Measurements from ENCODE around the gene TEKT2.

Gene TEKT2

DNA sequence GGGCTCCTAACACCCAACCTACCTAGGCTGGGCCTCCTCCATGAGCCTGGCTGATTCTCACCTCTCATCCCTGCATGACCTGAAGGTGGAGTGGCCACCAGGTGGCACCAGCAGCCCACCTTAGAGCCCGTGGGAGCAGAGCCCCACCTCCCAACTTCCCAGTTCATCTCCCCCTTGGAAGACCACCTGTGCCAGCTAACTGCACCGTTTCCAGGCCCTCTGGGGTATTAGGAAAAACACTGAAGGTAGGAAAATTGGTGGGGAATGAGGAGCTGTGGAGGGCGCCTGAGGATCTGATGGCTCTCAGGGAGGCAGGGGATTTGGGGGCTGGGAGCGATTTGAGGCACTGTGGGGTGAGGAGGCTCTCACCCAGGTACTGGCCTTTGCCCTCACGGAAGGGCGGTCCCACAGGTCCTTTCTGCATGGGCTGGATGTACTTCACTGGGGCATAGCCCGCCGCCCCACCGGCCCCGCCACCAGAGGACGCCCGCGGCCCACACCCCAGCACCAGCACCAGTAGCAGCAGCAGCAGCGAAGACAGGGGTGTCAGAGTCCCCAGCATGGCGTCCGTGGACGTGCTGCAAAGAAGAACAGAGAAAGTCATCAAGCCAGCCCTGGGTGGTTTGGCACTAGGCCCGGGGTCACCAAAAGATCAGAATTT is 15.9 kb downstream of the TEKT2 start:
- no peak overlapping the region for H3K4me3 ChIP-seq (ENCODE audit: low read depth, low read length)
- no peak for DNase-seq (ENCODE audit: low read depth)

DNA sequence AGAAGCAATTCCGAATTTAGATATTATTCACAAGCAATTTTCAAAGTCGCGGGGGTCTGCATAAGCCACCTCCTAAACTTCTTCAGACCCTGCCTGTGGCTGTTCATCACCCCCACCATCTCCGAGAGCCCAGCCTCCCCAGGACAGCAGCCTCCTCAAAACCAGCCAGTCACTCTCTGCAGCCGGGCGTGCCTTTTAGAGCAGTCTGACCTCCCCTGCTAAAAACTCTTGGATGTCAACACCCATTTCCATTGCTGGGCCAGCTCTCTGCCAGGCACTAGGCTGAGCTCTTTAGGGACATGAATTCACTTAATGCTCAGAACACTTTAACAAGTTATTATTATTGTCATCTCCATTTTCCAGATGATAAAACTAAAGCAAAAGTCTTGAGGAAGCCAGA is 16.5 kb downstream of the TEKT2 start:
- DNase-seq (ENCODE audit: low read depth): no peak
- no peak overlapping the region for H3K4me3 ChIP-seq (ENCODE audit: low read depth, low read length)

- DNase-seq (ENCODE audit: low read depth): no peak
- no peak overlapping the region for H3K4me3 ChIP-seq (ENCODE audit: low read depth, low read length)
These were observed 17.7 kb downstream of the TEKT2 start for GRCh38 chr1:36101546-36101945.

GRCh38 chr1:36106269-36106668 is 22.4 kb downstream of the TEKT2 start:
- no peak overlapping the region for H3K4me3 ChIP-seq (ENCODE audit: low read depth, low read length)
- DNase-seq (ENCODE audit: low read depth): no peak

DNA sequence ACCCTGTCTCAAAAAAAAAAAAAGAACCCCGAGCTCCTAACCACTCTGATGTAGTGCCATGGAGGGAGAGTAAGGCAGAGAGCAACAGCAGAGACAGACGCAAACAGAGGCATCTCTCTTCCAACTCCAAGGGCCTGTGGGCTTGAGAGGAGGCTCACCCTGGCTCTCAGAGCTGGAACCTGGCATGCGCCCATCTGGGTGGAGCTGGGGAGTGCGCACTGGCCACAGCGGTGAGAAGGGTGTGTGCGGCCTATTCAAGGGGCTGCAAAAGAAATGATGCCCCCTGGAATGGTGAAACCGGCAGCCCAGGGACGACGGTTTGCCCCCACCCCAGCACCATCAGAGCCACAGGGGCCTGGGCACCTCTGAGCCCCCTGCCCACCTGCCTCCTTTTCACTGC is 23.5 kb downstream of the TEKT2 start:
- H3K4me3 ChIP-seq (ENCODE audit: low read depth, low read length): no peak overlapping the region

DNA sequence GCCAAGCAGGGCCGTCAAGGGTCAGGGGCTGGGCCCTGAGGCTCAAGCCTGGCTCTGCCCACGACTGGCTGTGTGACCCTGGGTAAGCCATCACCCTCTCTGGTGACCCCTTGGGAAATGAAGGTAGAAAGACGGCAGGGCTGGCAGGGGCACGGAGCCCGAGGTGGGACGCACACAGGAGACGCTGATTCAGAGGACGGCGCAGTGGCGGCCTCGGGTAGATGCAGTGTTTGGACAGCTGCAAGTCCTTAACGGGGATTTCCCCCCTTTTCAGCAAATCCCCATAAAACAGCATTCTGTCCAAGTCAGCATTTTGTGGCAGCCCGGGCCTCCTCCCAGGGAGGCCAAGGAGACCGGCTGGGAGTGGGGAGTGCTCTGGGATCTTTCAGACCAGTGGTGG is 24.4 kb downstream of the TEKT2 start:
- no peak overlapping the region for H3K4me3 ChIP-seq (ENCODE audit: low read depth, low read length)
- no peak for DNase-seq (ENCODE audit: low read depth)

More for the DNA sequence above, 23.5 kb downstream of the TEKT2 start:
- no peak for DNase-seq (ENCODE audit: low read depth)

DNA sequence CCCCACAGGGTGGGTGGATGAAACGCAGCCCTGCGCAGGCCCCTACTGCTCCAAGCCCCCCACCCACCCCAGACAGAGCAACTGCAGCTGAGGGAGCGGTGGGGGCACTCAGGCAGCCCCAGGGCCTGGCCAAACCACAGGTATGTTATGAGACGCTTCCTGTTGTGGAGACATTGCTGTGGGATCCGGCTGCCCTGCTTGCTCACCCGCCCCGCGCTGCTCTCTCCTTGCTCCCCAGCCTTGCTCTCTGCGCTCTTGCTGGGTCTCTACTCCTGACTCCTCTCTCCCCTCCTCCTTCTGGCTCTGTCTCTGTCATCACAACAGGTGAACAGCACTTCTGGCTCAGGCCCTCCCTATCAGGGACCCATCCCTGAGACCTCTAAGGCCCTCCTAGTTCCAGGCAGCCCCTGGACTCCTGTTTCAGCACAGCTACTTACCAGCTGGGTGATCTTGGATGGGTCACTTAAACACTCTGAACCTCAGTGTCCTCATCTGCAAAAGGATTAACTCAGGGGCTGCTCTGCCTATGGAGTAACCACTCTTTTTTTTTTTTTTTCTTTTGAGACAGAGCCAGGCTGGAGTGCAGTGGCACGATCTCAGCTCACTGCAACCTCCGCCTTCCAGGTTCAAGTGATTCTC is 25.3 kb downstream of the TEKT2 start:
- peak; percentile 53 for DNase-seq (ENCODE audit: low read depth)
- H3K4me3 ChIP-seq (ENCODE audit: low read depth, low read length): no peak overlapping the region

DNA sequence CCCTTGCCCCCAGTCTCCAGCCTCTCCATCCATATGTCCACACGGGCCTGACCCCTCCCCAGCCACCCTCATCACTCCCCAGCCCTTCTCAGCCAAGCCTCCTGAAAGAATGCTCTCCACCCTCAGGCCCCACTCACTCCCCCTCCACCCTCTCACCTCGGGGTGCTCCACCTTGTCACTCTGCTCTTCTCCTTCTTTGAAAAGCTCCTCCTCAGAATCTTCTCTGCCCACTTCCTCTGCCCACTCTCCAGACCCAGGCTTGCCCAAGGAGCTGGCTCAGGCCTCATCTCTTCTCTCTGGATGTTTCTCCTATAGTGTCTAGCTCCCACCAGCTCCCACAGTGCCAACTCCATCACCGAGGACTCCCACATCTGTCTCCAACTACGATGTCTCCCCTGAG is 27.3 kb downstream of the TEKT2 start:
- DNase-seq (ENCODE audit: low read depth): no peak
- no peak overlapping the region for H3K4me3 ChIP-seq (ENCODE audit: low read depth, low read length)

DNA sequence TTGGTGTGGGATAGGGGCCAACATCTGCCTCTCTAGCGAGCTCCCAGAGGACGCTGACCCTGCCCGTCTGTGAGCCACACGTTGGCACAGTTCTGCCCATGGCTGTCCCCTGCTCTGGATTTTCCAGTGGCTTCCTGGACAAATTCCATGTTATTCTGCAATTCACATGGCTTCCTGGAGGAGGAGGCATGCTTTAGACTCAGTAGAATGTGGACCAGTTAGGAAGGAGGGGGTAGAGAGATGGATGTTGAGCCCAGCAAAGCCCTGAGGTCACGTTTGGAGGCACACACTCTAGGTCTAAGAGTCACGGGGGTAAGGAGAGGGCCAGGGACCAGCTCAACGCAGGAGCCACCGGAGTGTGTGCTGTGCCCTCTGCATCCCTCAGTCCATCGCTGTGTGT is 28.9 kb downstream of the TEKT2 start:
- no peak overlapping the region for H3K4me3 ChIP-seq (ENCODE audit: low read depth, low read length)
- no peak for DNase-seq (ENCODE audit: low read depth)

- H3K4me3 ChIP-seq (ENCODE audit: low read depth, low read length): no peak overlapping the region
- DNase-seq (ENCODE audit: low read depth): no peak
These were observed 30.5 kb downstream of the TEKT2 start for GRCh38 chr1:36114371-36114770.

DNA sequence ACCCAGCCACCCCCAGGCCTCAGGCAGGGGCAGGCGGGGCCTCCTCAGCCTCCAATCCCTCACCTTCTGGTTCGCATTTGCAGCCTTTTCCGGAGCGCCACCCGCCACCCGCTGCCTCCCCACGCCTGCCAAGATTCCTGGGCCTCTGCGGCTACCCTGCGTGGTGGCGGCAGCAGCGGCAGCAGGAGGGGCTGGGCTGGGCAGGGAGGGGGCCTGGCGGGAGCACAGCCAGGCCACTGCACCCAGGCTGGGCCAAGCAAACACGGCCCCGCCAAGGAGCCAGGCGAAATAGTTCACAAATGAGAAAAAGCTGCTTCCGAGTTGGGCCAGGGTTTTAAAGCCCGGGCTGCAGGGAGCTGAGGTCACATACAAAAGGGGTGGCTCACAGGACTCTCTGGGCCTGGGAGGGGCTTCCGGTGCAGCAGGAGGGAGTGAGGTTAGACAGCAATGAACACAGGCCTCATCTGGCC is 31.3 kb downstream of the TEKT2 start:
- DNase-seq (ENCODE audit: low read depth): no peak
- H3K4me3 ChIP-seq (ENCODE audit: low read depth, low read length): no peak overlapping the region

- DNase-seq (ENCODE audit: low read depth): no peak
- no peak overlapping the region for H3K4me3 ChIP-seq (ENCODE audit: low read depth, low read length)
These were observed 32.0 kb downstream of the TEKT2 start for GRCh38 chr1:36115931-36116330.

- H3K4me3 ChIP-seq (ENCODE audit: low read depth, low read length): no peak overlapping the region
- no peak for DNase-seq (ENCODE audit: low read depth)
These were observed 33.0 kb downstream of the TEKT2 start for GRCh38 chr1:36116901-36117300.

DNA sequence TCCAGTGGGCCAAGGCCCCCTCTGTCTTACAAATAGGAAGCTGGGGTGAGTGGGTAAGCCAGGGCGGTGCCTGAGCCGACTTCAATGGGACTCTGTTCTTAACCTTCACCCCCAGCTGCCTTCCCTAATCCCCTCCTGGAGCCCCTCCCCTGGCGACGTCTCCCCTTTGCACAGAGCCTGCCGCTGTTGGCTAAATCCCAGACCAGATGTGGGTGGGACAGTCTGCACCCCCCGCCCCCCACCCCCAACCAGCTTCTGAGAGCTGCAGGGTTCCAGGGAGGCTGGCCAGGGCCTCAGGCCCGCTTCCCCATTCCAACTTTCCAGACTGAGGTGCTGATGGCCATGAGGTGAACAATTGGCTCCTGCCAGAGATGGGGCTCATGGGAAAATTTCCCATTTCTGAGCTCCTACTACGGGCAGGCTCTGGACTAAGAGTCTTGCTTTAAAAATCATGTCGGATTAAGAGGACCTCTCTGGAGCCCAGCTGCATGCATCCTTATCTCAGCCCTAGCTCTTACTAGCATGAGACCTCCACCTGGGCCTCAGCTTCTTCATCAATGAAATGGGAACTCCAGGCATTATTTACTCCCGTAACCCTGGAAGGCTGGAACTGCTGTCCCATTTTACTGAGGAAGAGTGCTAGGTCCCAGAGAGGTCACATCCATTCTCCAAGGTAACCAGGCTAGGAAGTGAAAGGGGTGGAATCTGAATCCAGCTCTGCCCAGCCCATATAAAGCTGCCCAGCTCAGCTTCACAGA is 34.7 kb downstream of the TEKT2 start:
- no peak overlapping the region for H3K4me3 ChIP-seq (ENCODE audit: low read depth, low read length)
- DNase-seq (ENCODE audit: low read depth): no peak

- no peak for DNase-seq (ENCODE audit: low read depth)
- no peak overlapping the region for H3K4me3 ChIP-seq (ENCODE audit: low read depth, low read length)
These were observed 35.6 kb downstream of the TEKT2 start for GRCh38 chr1:36119456-36119855.

DNA sequence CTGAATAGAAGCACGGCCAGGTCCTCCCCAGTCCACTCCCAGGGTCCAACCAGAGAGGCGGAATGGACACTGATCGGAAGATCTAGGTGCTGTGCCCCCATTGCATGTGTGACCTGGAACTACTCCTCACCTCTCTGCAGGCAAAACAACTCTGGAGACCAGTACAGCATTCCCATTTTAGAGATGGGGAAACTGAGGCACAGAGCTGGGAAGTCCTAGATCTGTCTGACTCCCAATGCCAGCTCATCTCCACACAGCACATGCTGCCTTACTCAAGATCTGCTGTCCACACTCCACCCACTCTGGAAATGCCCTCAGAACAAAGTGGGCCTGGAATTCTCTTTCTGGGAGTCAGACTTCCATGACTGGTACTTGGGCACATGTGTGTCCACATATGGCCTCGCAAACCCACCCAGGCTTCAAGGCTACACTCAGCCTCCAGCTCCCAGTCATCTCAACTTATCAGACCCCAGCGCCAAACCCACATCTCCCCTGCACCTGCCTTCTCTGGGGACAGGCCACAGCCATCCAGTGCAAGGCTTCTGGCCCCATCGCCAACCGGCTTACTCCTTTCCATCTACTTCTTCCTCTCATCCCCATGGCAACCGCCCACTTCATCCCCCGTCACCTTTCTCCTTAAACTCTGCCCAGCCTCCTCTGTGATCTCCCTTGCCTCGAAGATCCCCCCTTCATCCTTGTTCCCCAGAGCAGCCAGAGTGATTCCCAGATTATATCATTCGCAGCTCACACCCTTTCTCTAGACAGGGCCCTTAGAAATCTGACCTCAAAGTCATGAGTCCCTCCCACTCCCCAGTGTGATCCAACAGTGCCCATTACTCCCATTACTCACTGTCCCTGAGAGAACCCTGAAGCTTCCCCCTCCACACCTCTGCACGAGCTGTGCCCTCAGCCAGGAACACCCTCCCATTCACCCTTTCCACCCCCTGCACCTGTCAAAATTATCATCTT is 38.5 kb downstream of the TEKT2 start:
- no peak overlapping the region for H3K4me3 ChIP-seq (ENCODE audit: low read depth, low read length)
- DNase-seq (ENCODE audit: low read depth): no peak

DNA sequence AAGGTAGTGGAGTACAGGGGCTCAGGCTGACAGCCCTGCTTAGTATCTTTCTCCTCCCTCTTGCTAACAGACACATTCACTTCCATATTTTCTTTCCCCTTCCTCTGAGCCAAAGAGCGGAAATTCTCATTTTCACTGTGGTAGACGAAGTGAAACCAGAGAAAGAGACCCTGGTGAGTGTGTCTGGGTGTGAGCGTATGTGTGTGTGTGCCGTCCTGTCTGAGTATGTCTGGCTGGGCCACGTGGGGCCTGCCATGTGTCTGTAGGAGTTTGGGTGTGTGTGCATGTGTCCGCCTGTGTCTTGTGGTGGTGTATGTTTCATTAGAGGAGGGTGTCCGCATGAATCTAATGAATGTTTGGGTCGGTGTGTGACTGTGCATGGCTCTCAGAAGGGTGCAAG is 39.5 kb downstream of the TEKT2 start:
- H3K4me3 ChIP-seq (ENCODE audit: low read depth, low read length): no peak overlapping the region
- no peak for DNase-seq (ENCODE audit: low read depth)

DNA sequence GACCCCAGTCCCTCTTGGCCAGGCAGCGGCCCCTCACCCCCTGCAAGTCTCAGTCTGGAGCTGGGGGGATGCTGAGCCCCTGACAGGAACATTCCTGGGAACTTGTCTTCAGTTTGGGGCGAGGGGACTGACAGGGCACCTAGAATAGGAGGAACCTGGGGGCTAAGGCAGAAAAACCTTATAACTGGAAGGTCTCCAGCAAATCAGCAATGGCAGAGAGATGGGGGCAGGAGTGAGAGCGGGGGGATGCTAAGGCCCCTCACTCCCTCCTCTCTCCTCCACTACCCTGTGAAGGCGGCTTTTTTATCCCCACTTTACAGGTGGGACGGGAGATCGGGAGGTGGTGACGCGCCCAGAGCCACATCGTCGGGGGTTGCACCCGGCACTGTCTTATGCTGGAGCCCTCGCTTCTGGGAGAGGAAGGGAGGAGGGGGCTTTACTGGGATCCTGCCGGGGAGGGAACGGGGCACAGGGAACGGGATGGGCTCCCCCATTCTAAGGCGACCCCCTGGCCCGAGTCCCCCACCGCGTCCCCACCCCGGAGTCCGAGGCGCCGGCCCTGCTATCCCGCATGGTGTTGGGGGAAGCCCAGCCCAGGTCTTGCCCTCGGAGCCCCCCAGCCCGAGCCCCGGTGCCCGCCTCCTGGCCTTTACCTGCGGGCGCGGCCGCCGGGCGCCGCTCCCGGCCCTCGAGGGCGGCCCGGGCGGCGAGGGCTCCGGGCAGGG is 40.7 kb downstream of the TEKT2 start:
- H3K4me3 ChIP-seq (ENCODE audit: low read depth, low read length): peak overlapping the region; percentile 13
- DNase-seq (ENCODE audit: low read depth): no peak
